GM18861 (cell line): ENCODE data around the gene VPS37C.

Experiments used
- ATAC-seq: cut with Tn5 transposase; IDR thresholded peaks from one replicate; pipeline ENCODE4 v1.9.1; 2021; ENCODE audit not compliant: unreplicated experiment

VPS37C gene

DNA sequence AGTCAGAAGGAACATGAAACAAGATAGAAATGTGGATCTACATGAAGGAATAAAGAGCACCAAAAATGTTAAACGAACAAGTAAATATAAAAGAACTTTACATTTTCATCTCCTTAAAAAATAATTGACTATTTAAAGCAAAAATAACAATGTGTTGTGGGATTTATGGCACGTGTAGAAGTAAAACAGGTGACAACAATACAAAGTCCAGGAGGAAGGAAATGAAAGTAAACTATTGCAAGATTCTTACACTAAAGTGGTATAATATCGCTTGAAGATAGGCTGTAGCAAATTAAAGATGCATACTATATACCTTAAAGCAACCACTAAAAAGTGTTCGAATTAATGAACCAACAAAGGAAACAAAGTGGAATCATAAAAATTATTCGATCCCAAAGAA lies 5.5 kb downstream of the VPS37C start:
- ATAC-seq, result no peak

DNA sequence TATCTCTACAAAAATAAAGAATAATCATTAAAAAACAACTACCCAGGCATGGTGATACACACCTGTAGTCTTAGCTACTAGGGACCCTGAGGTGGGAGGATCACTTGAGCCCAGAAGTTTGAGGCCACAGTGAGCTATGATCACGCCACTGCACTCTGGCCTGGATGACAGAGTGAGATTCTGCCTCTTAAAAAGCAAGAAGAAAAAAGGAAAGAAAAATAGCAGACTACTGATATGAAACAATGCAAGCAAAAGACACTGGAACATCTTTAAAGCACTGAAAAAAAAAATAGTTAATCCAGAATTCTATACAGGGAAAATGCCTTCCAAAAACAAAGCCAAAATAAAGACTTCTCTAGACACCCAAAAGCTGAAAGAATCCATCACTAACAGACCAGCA lies 5.9 kb downstream of the VPS37C start:
- no peak for ATAC-seq

DNA sequence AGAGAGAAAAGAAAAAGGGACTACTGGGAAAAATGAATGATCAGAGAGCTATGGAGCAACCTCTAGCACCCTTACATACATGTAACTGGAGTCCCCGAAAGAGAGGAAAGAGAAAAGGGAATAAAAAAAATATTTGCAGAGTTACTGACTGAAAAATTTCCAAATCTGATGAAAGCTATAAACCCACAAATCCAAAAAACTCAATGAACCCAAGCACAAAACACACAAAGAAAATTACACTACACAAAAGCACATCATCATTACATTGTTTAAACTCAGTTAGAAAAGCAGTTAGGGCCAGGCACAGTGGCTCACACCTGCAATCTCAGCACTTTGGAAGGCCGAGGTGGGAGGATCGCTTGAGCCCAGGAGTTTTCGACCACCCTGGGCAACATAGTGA lies 6.7 kb downstream of the VPS37C start:
- ATAC-seq, result no peak

DNA sequence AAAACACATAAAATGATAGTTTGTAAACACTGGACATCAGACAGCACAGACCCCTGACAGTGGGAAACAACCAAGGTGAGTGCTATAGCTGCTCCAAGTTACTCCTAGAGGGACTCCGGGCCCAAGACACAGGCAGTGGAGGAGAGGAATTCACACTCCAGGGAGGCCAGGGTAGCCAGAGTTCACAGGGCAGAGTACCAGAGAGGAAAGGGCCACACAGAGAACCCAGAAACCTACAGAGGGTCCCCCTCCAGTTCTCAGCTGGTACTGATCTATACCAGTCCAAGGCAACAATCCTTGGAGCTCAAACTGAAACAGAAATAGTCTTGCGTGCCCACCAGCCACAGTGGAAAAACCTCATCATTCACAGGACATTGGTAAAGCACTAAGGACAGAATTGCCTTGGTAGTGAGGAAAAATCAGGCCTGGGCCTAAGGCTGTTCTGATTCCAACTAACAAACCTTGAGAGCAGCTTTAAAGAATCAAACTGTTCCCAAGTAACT lies 7.6 kb downstream of the VPS37C start:
- no peak for ATAC-seq

DNA sequence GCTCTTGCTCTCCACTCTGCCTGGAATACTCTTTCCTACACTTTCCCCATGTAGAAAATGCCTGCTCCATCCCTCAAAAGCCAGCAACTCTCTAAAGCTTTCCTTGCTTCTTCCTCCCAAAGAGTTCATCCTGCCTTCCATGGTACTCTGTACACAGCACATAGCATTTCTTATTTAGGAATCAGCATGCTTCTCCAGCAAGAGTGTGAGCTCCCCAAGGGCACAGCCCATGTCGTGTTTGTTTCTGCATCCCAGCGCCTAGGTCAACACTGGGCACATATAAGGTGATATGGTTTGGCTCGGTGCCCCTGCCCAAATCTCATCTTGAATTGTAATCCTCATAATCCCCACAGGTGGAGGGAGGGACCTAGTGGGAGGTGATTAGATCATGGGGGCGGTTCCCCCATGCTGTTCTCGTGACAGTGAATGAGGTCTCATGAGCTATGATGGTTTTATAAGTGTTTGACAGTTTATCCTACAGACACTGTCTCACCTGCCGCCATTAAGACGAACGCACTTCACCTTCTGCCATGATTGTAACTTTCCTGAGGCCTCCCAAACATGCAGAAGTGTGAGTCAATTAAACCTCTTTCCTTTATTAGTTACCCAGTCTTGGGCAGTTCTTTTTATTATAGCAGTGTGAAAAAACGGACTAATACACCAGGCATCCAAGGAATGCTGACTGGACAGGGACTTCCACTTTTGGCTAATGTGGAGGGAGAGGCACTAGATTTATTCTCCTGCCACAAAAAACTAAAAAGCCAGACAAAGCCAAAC lies 8.2 kb downstream of the VPS37C start:
- no peak for ATAC-seq

DNA sequence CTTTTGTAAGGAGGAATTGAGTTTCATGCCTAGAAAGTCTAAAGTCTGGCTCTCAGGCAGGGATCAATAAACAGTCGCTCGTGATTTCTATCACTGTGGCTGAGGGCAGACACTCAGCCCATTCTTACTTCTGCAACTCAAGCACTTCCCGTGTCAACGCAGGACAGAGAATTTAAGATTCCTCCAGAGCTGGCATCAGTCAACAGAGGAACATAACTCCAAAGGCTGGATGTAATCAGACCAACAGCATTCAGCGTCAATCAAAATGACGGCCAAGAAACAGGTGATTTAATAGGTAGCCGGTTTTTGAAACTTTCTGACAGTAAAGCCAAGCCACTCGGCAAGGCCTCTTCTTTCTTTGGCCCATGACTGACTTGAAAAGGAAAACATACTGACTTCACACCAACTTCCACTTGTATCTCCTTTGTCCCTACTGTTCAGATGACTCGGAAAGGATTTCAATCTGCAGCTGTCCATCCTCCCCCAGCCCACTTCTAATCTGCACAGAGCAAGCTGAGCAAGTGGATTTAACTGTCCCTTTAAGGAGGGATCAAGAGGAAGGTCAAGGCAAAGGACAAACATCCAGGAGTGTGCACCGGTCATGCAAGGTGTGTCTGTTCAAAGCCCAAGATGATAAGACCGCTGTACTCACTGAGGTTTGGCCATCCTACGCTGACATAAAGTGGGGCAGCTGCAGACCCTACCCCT lies 9.5 kb downstream of the VPS37C start:
- no peak for ATAC-seq

DNA sequence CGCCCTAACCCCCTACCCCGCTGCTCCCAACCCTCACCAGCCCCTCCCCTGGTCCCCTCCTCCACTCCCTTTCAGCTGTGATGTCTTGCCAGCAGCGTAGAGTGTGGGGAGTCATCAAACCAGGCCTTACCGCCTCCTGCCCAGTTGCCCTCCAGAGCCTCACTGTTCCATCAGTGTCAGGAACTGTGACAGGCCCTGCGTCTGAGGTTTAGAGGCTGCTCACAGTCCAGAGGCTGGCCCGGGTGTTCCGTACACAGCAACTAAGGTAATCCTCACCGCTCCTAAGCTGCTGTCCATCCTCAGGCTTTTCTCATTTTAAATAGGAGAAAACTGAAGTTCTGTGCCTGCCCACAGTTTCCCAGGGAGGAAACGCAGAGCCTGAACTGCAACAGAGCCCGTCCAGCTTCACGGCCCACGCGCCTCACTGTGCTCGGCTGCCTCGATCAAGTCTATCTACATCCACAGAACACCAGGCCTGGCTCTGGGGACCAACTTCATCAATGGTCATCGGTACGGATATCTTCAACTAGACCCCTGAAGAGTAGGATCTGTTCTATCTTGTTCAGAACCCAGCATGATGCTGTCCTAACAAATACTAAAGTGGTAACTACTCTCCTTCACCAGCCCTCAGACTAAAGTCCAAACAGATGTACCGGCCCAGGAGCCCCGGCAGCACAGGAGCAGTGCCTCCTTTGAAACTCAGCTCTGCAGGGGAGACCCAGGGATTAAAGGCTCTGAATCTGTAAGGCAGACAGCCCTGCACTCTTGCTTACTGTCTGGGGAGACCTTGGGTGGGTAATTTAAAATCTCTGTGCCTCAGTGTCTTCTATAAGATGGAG lies 10.3 kb downstream of the VPS37C start:
- ATAC-seq, result no peak

DNA sequence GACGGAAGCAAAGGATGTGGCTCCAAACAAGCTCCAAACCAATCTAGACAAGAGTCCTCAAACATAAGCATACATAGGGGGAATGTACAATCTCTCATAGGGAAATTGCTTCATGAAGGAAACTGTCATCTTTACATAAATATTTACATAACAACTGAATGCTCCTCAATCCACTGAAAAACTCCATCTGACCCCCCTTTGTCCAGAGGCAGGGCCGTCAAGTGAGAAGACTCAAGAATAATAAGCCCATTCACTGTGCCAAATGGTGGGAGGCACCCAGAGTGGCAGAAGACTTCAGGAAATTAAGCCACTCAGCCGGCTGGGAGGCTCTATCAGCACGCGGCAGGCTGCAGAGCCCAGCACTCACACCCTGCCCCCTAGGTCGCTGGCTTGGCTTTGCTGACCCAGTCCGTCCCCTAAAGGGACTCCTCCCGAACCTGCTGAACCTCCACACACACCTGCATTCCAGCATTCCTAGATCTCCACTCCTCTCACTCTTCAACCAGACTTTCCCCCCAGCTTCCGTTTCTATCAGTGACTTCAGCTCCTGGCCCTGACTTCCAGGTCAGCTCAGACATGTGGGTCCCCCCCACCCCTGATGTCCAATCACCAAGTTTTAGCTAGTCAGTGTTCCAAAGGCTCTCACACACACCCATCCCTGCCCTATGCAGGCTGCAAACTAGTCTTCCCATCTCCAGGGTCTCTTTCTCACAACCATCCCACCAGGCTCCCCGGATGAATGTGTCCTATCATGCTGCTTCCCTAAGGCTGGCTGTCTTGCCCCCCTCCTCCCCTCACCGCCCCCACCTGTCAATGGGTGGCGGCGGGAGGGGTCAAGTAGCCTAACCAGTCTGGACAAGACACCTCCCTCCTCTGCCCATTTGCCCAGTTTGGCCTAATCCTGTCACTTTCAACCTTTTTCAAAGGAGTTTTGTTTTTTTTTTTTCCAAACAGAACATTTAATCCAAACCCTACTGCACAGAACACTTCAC lies 11.3 kb downstream of the VPS37C start:
- ATAC-seq, result no peak

DNA sequence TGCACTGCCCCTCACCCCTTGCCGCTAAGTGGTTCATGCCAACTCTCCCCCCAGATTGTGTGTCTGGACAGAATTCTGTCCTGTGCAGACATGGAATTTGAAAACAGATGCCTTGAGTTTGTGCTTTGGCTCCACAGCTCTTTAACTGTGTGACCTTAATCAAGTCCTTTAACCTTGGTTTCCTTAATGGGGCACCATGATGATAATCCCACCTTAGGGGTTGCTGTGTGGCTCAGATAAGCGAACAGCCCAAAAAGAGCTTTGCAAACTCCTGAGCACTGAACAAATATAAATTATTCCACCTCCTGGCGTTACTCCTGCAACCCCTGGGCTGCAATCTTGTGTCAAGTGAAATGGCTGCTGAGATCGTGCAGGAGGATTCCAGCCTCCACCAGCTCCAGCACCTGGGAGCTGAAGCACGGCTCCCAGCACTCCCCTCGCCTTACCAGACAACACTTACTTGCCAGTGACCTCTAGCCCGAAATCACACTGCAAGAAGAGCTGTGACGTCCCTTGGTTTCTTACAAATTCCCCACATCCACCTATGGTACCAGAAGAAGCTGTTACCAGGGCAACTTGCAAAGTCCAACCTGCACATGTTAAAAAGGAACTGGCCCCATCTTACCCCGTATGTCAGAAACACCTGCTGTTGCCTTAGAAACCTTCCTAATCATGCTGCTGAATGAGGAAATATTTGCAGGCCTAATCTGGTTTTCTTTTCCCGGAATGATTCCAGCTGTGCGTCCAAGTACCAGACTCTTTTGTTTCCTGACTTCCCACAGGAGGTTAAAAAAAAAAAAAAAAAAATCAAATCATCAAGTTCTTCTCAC lies 13.2 kb downstream of the VPS37C start:
- no peak for ATAC-seq

DNA sequence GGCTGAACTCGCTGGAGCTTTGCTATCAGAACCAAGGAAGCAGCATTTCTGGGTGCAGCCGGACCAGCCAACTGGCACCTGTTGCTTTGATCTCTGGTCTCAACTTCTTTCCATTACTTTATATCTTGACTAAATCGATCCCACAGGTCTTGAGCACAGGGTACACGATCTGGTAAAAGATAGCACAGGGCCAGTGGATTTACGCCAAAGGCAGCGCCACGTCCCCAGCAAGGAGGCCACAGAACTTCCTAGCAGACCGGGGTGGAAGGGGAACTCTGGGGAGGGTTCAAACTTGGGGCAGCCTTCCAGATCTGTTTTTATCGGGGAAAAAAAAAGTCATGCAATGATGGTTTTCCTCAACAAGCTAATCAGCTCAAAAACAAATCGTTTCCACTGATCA lies 14.0 kb downstream of the VPS37C start:
- no peak for ATAC-seq

DNA sequence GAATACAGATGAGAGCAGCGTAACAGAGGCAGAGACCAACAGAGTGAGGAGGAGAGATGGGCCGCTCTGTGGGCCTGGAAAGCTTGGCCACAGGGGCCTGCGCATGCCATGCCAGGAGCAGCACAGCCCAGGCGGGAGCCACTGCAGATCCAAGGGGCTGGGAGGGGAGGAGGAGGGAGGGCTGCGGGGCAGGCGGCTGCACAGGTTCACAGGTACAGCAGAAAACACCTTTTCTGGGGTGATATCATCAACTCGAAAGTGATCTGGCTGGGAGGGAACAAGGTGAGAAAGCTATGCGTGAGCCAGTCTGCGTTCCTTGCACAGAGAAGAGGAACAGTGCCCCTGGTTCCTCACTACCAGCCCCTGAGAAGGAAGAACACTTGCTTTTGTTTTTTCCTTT lies 14.8 kb downstream of the VPS37C start:
- no peak for ATAC-seq

DNA sequence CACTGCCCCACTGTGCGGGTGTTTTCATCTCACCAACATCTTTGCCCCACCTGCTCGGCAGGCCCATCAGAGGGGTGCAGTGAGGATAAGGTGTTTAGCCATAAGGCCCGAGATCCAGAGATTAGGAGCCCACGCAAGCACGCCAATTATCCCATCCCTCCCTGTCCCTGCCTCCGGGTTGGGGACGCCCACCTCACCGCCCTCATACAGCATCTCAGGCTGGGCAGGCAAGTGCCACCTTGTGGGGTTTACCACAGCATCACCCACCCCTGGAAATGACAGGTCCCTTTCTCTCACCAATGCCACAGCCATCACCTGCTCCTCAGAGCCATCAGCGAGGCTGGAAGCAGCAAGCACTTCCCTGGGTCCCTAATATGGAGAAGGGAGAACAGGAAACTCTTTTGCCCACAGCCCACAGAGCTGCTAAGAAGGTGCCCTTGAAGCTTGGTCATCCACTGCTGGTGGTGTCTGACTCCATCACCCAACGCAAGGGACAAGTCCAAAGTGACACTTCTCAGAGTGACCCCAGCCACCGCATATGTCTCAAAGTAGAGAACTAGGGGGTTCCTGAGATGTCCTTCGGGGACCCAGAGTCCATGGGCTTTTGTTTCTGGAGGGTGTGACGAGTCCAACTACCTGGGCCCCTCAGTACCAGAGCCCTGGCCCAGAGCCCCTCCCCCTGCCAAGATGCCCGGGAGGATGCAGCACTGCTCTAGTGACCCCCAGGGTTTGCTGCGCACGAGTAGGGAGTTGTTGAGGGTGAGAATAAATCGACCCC lies 15.8 kb downstream of the VPS37C start:
- no peak for ATAC-seq

DNA sequence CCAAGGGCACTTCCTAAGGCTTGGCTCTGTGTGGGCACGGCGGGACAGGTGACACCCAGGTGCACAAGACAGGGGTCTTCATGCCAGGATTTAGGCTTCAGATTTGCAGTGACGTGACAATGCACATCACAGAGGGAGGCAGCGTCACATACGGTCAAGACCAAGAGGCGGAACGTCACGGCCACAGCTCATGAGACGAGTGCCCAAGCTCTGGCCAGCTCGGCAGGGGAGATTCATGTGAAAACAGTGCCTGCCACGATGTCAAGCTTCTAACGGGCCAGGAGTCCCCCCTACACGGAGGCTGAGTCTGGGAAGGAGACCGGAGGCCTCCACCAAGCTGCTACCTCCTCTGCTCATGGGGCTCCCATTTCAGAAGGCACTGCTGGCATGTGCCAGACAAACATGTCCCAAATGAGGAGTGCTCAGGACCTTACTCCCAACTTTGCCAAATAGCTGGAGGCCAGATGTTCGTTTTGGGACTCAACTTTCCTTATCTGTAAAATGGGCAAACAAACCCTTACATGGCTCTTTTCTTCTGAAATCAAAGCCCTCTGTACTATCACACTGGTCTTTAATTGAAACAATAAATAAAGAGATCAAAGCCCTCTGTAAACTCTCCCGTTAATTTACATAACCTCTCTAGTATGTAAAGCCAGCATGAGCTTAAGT lies 16.6 kb downstream of the VPS37C start:
- no peak for ATAC-seq

DNA sequence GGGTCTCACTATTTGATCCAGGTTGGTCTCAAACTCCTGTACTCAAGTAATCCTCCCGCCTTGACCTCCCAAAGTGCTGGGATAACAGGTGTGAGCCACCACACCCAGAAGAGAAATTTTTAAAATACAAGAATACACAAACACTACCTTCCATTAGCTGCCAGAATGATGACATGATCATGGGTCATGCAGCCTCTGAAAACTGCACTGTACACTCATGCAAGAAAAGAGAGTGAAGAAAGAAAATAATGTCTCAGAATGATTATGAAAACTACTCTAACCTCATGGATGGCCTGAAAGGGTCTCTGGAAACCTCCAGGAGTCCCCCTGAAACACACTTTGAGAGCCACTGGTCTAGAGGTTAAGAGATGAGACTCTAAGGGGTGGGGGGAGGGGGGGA lies 18.8 kb downstream of the VPS37C start:
- ATAC-seq, result no peak

DNA sequence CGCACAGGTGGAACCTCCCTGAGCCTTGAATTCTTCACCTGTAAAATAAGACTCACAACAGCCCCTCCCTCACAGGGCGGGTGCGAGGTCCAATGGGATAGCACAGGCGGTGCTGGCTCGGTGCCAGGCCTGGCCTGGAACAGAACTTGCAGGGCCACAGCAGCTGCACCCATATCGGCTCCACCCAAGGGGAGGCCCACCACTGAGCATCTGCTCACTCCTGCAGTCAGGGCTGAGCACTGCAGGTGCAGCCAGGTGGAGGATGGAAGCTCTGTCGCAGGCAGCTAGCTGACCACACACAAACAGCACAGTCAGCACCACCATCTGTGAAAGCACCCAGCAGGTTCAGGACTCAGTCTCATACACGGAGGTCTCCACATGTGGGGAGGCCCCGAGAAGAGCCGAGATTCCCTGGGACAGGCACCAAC lies 19.6 kb downstream of the VPS37C start:
- no peak for ATAC-seq

DNA sequence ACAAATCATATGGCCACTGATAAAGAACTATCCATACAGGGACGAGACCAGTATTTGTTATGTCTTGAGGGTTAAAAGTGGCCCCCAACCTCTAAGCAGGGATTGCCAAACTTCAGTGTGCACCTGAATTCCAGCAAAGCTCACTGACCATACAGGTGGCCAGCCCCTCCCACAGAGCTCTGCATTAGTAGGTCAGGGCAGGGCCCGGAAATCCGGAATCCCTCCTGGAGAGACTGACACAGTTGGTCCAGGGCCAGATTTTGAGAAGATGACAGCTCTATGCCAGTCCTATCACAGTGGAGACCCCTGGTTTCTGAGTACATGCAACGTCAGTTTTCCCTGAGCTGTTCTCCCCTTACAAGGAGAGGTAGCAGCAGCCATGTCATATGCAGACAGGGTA lies 20.8 kb downstream of the VPS37C start:
- no peak for ATAC-seq

DNA sequence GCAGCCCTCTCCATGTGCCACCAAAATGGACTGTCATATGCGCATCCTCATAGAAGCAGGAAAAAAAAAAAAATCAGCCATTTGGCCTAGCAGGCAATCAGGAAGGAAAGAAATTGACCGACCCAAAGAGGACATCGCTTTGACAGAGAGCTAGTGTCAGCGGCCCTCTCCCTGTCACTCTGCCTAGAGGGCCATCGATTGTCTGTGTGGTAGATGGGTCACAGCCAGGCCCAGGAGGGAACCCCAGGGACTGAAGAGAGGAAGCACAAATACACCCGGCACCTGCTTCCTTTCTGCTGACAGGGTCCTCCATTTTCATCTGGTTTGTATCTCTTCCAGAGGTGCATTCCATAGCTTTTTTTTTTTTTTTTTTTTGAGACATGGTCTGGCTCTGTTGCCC lies 21.8 kb downstream of the VPS37C start:
- ATAC-seq, result no peak

DNA sequence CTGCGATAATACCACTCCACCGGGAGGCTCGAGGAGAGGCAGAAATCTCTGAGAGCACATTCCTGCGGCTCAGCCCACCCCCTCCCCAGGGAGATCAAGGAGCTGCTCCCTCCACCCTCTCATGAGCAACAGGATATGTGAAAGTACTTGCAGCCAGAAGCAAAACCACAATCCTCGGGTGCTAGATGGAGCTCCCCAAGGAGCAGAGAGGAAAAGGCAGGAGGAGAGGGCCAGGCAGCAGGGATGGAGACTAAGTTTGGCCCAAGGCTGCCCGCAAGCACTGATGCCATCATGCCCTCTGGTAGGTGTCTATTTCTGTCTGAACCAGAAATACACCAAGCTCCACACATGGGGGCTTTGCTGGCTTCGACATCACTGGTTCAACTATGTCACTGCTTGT lies 22.3 kb downstream of the VPS37C start:
- no peak for ATAC-seq
